GM18873 (cell line): Measurements from ENCODE around the gene LYPD6B.
"Not testable (repeated sequence)": the region's sequence is repeated elsewhere in the genome, so short reads cannot be mapped to it uniquely, and the experiment has no call there.

ENCODE experiments used
- ATAC-seq: cut with Tn5 transposase; IDR thresholded peaks from one replicate; pipeline ENCODE4 v1.9.1; 2021; ENCODE audit warnings: mild to moderate bottlenecking, moderate library complexity, moderate number of reproducible peaks; ENCODE audit not compliant: unreplicated experiment, low FRiP score

The LYPD6B gene

DNA sequence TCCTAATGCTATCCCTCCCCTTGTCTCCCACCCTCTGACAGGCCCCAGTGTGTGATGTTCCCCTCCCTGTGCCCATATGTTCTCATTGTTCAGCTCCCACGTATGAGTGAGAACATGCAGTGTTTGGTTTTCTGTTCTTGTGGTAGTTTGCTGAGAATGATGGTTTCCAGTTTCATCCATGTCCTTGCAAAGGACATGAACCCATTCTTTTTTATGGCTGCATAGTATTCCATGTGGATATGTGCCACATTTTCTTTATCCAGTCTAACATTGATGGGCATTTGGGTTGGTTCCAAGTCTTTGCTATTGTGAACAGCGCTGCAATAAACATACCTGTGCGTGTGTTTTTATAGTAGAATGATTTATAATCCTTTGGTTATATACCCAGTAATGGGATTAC, 212.9 kb downstream of the LYPD6B start:
- ATAC-seq, result not testable (repeated sequence)

DNA sequence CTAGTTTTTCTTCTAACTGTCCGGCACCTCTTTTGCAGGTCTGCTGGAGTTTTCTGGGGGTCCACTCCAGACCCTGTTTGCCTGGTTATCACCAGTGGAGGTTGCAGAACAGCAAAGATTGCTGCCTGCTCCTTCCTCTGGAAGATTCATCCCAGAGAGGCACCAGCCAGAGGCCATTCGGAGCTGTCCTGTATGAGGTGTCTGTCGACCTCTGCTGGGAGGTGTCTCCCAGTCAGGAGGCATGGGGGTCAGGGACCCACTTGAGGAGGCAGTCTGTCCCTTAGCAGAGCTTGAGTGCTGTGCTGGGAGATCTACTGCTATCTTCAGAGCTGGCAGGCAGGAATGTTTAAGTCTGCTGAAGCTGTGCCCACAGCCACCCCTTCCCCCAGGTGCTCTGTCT, 218.4 kb downstream of the LYPD6B start:
- not testable (repeated sequence) for ATAC-seq

DNA sequence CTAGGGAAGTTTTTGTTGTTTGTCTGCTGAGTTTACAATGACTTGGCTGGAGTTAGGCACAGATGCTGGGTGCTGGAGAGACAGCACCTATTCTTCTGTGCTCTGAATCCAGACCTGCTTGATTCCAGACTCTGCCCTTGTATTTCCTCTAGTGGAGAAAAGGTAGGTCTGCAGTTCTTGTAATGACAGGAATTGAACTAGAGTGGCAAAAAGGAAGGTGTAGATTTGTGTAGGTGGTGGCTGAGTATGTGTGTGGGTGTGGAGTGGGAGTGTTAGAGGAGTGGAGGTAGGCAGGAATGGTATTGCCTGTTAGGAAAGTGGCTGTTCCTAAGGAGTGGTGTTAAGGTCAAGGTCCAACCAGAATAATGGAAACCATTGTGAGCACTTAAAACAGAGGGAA, 220.0 kb downstream of the LYPD6B start:
- ATAC-seq, result no peak

DNA sequence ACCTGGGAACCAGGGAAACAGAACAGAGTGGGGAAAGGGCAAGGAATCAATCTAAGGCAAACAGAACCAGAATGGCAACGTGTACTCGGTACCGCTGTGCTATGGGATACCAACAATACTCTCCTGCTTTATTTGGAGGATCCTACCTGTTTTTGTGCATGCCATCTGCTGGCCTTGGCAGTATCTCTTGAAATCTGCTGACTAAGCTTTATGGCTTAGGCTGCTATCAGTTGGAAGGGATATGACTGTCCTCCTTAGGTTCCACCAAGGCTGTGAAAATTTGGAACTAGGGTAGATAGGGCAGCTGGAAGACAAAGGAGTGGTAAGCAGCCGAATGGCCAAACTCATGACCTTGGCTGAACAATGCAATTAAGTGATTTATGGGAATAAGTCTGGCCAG, 220.6 kb downstream of the LYPD6B start:
- ATAC-seq, result no peak

DNA sequence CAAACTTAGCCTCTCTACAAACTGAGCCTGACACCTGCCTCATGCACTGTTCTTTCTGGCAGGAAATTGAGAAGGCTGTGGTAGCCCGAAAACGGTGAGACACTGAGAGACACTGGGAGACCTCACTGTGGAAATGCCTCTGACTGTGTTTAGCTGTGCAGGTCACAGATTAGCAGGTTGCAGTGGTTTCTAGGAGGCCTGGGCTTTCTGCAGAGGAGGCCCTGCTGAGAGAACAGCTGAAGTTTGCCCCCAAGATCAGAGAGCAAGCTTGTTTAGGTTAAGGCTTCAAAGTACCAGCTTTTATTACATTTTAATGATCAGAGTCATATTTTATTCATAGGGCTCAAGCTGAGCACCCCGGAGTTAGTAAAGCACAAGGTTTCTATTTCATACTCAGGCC, 223.2 kb downstream of the LYPD6B start:
- ATAC-seq, result no peak
